ENCODE data around the gene CABP5.
"Not testable (repeated sequence)": the region's sequence is repeated elsewhere in the genome, so short reads cannot be mapped to it uniquely, and the experiment has no call there.

The CABP5 gene

GRCh38 chr19:48043675-48044258 lies at the start of gene CABP5:
CABP5 (minus strand) TSS chr19:48044079; CDS start chr19:48043922, 157 bp downstream.
- Histone ChIP-seq H3K27me3 (ENCODE audit: control insufficient read depth, low read length) (no peaks in the 10 kb centered on the region), H3K9me3 (ENCODE audit: control insufficient read depth, insufficient read depth, low read length) (peaks cover 3% of the 10 kb centered on the region; the same call in 1 of the 2 replicates), H3K27ac (ENCODE audit: low read depth, low read length) (no peak within 1 kb of the TSS), H4K20me1 (ENCODE audit: control insufficient read depth, insufficient read depth, low read depth, low read length) (no peaks in the 10 kb centered on the region), H3K4me1 (ENCODE audit: control insufficient read depth, low read length) (no peaks in the 10 kb centered on the region), H3F3A (ENCODE audit: control insufficient read depth, insufficient read depth) (no peaks in the 10 kb centered on the region), H3K4me3 (ENCODE audit: low read length) (no peak within 1 kb of the TSS), H3K9me2 (replicated peaks; ENCODE audit: control insufficient read depth, low read length) (no peaks in the 10 kb centered on the region), H3K4me2 (ENCODE audit: low read length) (no peak within 1 kb of the TSS), H3K79me2 (ENCODE audit: control insufficient read depth, low read length) (no peaks in the 10 kb centered on the region), H3K36me3 (ENCODE audit: control insufficient read depth, low read length) (no peaks in the 10 kb centered on the region)
- no peak for TF ChIP-seq EZH2phosphoT487 (IDR thresholded peaks at IDR 0.05; ENCODE audit: borderline replicate concordance, low read length)
- TF ChIP-seq CTCF (IDR thresholded peaks at IDR 0.05; ENCODE audit: low read depth, low read length, poor library complexity, severe bottlenecking), result no peak

- H3F3A ChIP-seq (ENCODE audit: control insufficient read depth, insufficient read depth); H3K27me3 ChIP-seq (ENCODE audit: control insufficient read depth, low read length); H3K27ac ChIP-seq (ENCODE audit: low read depth, low read length); H3K4me2 ChIP-seq (ENCODE audit: low read length); H3K36me3 ChIP-seq (ENCODE audit: control insufficient read depth, low read length); H3K9me2 ChIP-seq (replicated peaks; ENCODE audit: control insufficient read depth, low read length); H4K20me1 ChIP-seq (ENCODE audit: control insufficient read depth, insufficient read depth, low read depth, low read length); H3K4me1 ChIP-seq (ENCODE audit: control insufficient read depth, low read length); H3K79me2 ChIP-seq (ENCODE audit: control insufficient read depth, low read length); H3K4me3 ChIP-seq (ENCODE audit: low read length); H3K9me3 ChIP-seq (ENCODE audit: control insufficient read depth, insufficient read depth, low read length): not testable (repeated sequence)
Observed at GRCh38 chr19:48091111-48091718, 47.3 kb upstream of the CABP5 start.

- no peak overlapping the region for H3K4me2 ChIP-seq (ENCODE audit: low read length)
- H3K27ac ChIP-seq (ENCODE audit: low read depth, low read length), result no peak overlapping the region
- peaks cover 6% of the 10 kb centered on the region; the same call in 1 of the 2 replicates for H3K27me3 ChIP-seq (ENCODE audit: control insufficient read depth, low read length)
- no peaks in the 10 kb centered on the region for H3K9me3 ChIP-seq (ENCODE audit: control insufficient read depth, insufficient read depth, low read length)
- no peaks in the 10 kb centered on the region for H3F3A ChIP-seq (ENCODE audit: control insufficient read depth, insufficient read depth)
- H4K20me1 ChIP-seq (ENCODE audit: control insufficient read depth, insufficient read depth, low read depth, low read length), result no peaks in the 10 kb centered on the region
- H3K9me2 ChIP-seq (replicated peaks; ENCODE audit: control insufficient read depth, low read length), result no peaks in the 10 kb centered on the region
- no peaks in the 10 kb centered on the region for H3K79me2 ChIP-seq (ENCODE audit: control insufficient read depth, low read length)
- no peak overlapping the region for H3K4me3 ChIP-seq (ENCODE audit: low read length)
- TF ChIP-seq CTCF (IDR thresholded peaks at IDR 0.05; ENCODE audit: low read depth, low read length, poor library complexity, severe bottlenecking), result no peak
- no peak for TF ChIP-seq EZH2phosphoT487 (IDR thresholded peaks at IDR 0.05; ENCODE audit: borderline replicate concordance, low read length)
- H3K4me1 ChIP-seq (ENCODE audit: control insufficient read depth, low read length), result no peaks in the 10 kb centered on the region
- no peaks in the 10 kb centered on the region for H3K36me3 ChIP-seq (ENCODE audit: control insufficient read depth, low read length)
Observed at GRCh38 chr19:48090281-48090802, 46.5 kb upstream of the CABP5 start.

- H3K9me3 ChIP-seq (ENCODE audit: control insufficient read depth, insufficient read depth, low read length); H3K4me2 ChIP-seq (ENCODE audit: low read length): not testable (repeated sequence)
Observed at GRCh38 chr19:48088991-48089390, 45.1 kb upstream of the CABP5 start.

More at GRCh38 chr19:48088991-48089390, 45.1 kb upstream of the CABP5 start:
- not testable (repeated sequence) for H3K36me3 ChIP-seq (ENCODE audit: control insufficient read depth, low read length); H4K20me1 ChIP-seq (ENCODE audit: control insufficient read depth, insufficient read depth, low read depth, low read length); H3K27ac ChIP-seq (ENCODE audit: low read depth, low read length); H3K4me3 ChIP-seq (ENCODE audit: low read length); H3K4me1 ChIP-seq (ENCODE audit: control insufficient read depth, low read length); H3F3A ChIP-seq (ENCODE audit: control insufficient read depth, insufficient read depth); H3K27me3 ChIP-seq (ENCODE audit: control insufficient read depth, low read length); H3K9me2 ChIP-seq (replicated peaks; ENCODE audit: control insufficient read depth, low read length); H3K79me2 ChIP-seq (ENCODE audit: control insufficient read depth, low read length)
